22Rv1 (cell line): ENCODE data around the gene C10orf105.

ENCODE experiments used
- H3K27ac ChIP-seq: fragments of 450-650 bp; 2 replicates; pipeline ENCODE4 v1.5.1; 2017
- ZFX ChIP-seq: fragments of 450-650 bp; IDR thresholded peaks from 2 replicates; pipeline ENCODE4 v1.6.1; 2017; ENCODE audit warnings: antibody characterized with exemption, borderline replicate concordance
- TF ChIP-seq, protein P1 (sequence below): fragments of 450-650 bp; IDR thresholded peaks from 2 replicates; pipeline ENCODE4 v1.5.1; 2017; ENCODE audit warnings: mild to moderate bottlenecking

Gene C10orf105

DNA sequence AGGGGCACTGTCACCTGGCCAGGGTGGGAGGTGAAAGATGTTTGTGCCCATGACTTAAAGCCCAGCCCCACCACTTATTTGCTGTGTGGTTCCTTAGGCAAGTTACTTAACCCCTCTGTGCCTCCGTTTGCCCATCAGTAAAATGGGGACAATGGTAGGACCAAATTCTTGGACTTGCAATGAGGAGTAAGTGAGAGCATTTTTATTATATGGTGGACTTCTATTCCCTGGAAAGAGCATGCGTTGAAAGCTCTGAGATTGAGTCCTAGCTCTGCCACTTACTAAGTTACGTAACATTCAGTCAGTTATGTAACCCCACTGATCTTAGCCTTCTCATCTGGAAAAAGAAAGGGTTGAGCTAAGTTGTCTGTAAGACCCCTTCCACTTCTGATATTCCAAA, 35.0 kb upstream of the C10orf105 start:
- H3K27ac ChIP-seq, result no peak overlapping the region
- no peak for TF ChIP-seq ZFX
- TF ChIP-seq, protein P1, sequence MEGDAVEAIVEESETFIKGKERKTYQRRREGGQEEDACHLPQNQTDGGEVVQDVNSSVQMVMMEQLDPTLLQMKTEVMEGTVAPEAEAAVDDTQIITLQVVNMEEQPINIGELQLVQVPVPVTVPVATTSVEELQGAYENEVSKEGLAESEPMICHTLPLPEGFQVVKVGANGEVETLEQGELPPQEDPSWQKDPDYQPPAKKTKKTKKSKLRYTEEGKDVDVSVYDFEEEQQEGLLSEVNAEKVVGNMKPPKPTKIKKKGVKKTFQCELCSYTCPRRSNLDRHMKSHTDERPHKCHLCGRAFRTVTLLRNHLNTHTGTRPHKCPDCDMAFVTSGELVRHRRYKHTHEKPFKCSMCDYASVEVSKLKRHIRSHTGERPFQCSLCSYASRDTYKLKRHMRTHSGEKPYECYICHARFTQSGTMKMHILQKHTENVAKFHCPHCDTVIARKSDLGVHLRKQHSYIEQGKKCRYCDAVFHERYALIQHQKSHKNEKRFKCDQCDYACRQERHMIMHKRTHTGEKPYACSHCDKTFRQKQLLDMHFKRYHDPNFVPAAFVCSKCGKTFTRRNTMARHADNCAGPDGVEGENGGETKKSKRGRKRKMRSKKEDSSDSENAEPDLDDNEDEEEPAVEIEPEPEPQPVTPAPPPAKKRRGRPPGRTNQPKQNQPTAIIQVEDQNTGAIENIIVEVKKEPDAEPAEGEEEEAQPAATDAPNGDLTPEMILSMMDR, result no peak

DNA sequence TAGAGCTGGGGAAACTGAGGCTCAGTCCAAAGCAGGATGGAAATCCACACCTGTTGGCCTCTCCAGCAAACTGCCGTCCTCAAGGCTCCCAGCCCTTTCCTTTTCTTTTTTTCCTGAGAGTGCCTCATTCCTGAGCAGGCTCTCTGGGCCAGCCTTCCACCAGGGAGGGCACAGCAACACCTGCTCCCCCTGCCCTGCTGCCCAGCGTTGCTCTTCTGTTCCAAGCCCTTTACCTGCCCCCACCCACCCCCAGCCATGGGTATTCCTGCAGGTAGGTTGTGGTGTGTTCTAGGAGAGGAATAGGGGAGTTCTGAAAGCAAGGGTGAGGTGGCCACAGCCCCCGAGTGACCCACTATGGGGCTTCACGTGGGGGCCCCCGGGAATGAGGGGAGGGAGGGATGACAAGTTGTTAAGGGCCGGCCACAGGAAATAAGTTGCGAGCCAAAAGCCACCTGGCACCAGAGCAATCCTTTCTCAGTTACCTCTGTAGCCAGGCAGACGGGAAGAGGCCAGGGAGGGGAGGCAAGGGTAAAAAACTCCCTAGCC, 34.5 kb upstream of the C10orf105 start:
- no peak for TF ChIP-seq ZFX
- TF ChIP-seq, protein P1, result no peak
- no peak overlapping the region for H3K27ac ChIP-seq

DNA sequence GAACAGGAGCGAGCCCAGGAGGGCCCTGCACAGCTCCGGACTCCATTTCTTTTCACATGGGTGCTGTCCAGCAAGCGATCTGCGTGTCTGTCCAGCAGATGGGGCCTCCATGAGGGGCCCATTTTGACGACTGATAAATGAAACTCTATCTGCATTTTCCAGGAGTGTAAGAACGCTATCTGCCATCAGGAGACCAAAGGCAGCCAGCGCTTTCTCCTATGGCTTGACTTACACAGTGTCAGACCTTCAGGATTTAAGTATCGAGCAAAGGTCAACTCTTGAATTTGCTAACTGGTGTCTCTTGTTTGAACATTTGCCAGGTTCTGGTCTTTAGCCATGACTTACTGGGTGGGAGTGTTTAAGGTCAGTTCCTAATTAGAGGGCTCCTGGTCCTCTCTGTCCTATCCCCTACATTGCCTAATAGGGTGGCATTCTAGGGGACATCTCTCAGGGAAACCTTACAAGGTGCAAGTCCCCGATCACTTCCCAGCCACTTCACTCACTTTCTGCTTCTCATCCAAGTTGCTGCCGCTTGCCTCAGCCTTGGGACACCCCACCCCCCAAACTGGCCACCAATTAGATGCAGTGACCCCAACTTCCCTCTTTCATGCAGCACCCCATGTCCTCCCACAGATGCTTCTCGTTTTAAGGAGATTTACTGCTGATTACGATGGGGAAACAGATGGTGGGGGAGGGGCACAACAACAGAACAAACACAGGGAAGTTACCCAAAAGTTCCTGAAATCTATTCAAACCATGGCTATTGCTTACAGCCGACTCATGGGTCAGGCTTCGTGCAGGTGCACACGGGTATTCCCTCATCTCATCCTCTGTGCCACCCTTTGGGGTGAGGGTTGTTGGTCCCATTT, 33.7 kb upstream of the C10orf105 start:
- TF ChIP-seq, protein P1, result no peak
- no peak for TF ChIP-seq ZFX
- H3K27ac ChIP-seq, result no peak overlapping the region

DNA sequence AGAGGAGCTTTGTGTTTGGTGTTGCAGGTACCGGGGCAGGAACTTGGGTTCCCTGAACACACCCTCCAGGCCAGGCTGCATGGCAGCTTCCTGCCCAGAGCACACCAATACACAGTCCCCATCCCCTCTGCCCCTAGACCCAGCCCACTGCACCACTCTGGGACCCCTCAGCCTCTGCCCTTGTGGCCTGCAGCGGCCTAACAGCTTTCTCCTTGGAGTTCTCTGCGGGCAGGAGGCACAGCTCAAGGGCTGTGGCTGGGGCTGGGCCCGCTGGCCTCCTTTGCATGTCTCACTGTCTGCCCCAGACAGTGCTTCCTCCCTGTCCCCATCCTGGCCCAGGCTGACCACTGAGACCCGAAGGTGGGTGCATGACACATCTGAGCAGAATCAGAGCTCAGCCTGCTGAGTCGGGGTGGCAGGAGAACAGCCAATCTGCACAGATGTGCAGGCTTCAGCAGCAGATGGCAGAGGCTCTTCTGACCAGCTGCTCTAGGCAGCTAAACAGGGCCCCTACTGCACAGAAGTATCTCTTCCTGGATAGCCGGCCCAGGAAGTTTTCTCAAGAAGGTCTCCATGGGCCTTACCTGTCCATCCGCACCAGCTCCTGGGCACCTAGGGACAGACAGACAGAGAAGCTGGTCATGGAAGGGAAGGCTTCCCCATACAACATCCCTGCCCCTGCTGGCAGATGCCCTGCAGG, 33.0 kb upstream of the C10orf105 start:
- H3K27ac ChIP-seq, result no peak overlapping the region
- TF ChIP-seq, protein P1, result no peak
- no peak for TF ChIP-seq ZFX

GRCh38 chr10:71751515-71752224, 32.1 kb upstream of the C10orf105 start:
- no peak overlapping the region for H3K27ac ChIP-seq
- TF ChIP-seq ZFX, result no peak
- TF ChIP-seq, protein P1, result no peak

DNA sequence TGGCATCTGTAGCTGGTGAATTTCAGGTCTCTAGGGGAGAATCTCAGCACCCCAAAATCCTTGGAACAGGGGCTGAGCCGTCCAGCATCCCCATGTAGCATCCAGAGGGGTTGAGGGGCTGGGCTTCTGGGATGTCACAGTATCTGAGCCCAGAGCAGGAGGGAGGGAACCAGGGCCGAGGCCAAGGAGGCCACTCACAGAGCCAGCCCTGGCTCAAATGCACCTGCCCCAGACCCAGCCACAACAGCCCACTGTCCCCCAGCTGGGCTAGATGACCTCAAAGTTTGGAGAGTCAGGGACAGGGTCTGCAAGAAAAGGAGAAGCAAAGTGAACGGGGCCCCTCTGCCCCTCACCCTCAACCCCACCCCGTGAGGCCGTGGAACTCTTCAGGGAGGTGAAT, 31.4 kb upstream of the C10orf105 start:
- no peak overlapping the region for H3K27ac ChIP-seq
- no peak for TF ChIP-seq ZFX
- TF ChIP-seq, protein P1, result no peak
